GM19193 (cell line): ENCODE measurements around the gene THRAP3.

ENCODE experiments used
- POLR2A ChIP-seq: IDR thresholded peaks from 4 replicates; pipeline ENCODE4 v1.6.1; 2011; ENCODE audit not compliant: insufficient read depth, insufficient read length; ENCODE audit errors: extremely low read depth

The THRAP3 gene

DNA sequence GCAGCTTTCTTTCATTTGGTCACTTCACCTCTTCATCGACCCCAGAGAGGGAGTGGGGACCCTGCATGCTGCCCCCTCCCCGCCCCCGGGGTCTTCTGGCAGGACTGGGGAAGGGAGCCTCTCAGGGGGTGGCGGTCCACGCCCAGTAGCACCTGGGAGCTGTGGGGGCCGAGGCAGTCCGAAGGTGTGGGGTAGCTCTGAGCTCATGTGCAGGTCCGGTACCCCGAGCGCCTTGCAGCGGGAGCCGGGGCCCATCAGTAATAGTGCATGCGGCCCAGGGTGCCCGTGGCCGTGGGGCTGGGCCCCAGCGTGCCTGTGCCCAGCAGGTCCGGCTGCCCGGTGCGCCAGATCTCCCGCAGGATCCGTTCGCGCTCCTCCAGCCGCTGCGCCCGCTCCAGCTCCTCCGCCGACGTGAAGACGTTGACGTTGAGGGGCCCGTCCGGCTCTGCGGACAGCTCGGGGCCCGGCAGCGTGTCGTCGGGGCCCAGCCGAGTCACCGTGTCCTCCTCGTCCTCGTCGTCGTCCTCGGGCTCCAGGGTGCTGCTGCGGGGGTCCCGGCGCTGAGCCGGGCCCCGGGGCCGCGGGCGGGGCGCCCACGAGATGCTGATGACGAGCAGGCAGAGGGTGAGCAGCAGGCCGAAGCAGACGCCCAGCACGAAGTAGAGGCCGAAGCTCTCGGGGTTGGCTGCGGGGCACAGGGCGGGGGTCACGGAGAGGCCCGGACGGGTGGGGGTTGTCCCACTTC is 98.0 kb downstream of the THRAP3 start:
- no peak for TF ChIP-seq POLR2A

DNA sequence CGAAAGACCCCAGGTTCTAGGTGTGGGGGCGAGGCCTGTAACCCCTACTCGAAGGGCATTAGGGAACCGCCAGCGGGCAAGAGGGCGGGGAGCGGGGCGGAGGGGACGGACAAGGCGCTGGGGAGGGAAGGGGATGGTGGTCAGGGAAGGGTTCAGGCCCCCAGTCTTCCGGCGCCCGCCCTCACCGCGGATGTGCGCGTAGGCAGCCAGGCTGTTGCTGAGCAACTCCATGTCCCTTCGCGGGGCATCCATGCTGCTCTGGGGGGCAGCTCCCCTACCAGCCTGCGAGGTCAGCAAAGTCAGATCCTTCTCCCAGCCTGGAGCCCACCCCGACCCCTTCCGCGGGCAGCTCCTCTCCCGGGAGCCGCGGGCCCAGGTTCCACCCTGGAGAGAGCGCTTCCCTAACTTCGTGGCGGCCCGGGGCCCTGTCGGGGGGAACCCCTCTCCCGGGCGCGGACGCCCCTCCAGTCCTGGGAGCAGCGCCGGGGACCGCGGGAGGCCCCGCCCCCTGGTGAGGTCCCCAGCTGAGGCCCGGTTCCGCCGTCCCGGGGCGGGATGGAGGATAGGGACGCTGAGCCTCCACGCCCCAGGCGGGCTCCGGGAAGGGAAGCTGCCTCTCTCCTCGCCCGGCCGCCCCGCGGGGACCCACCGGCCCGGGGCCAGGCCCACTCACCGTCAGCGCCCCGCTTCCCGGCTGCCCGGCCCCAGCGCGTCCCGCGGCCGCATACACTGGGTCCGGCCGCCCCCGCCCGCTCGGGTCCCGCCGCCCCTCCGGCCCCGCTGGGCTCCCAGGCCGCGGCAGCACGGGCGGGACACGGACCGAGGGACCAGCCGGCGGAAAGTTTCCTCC is 98.8 kb downstream of the THRAP3 start:
- TF ChIP-seq POLR2A, result no peak

DNA sequence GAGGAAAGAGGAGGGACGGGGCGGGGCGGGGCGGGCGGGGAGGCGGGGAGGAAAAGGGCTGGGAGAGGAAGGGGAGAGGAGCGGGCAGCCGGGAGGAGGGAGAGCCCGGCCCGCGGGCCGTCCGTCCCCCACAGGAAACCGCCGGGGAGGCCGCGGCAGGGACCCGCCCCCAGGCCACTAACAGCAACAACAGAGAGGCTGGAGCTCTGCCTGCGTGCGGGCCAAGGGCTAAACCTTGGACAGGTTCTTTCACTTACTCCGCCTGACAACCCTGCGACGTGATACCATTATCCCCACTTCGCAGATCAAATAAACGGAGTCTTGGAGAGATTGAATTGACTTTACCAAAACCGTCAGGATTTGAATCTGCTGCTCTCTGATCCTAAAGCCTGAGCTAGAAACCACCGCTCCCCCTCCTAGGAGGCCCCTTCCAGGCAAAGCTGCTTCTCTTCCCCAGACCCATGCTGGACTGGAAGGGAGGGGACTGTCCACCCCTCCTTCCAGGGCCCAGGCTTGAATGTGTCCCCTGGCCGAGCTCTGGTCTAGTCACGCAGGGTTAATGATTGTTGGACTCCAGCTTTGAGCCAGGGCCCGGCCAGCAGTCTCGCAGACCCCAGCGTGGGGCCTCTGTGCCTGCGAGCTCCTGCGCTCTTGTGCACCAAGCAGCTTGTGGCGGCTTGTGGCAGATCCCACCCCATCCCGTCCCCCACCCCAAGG is 99.6 kb downstream of the THRAP3 start, which contains the start of gene EVA1B:
Gene EVA1B (minus strand): TSS at position 10 of the 717 bp plus-strand sequence. CDS start 608 bp downstream, outside the sequence.
- TF ChIP-seq POLR2A, result no peak

DNA sequence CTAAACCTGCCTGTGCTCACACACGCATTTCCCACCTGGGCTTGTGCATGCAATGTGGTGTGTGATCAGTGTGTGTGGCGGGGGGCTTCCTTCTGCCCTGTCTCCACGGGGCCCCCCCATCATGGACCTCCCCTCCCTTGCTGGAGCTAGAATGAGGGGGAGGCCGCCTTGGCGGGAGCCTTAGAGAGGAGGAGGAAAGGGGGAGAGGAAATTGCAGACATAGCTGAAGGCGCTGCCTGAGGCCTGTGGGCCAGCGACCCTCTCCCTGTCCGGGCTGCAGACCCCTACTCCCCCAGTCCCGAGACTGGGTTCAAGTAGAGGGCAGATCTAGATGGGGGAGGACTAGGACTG is 100.1 kb downstream of the THRAP3 start:
- no peak for TF ChIP-seq POLR2A

DNA sequence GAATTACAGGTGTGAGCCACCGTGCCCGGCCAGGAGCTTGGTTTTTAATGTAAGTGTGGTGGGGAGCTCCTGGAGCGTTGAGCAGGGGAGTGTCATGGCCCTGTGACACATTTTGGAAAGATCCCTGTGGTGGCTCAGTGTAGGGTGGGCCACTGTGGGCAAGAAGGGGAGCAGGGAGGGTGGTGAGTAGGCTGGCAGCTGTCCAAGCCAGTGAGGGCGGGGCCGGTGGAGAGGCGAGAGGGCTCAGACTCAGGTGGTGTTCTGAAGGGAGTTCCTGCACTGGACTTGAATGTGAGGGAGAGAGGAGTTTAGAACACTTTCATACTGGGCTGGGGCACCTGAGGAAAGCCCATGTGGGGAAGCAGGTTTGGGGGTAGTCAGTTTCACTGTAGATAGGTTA is 102.3 kb downstream of the THRAP3 start:
- TF ChIP-seq POLR2A, result no peak

DNA sequence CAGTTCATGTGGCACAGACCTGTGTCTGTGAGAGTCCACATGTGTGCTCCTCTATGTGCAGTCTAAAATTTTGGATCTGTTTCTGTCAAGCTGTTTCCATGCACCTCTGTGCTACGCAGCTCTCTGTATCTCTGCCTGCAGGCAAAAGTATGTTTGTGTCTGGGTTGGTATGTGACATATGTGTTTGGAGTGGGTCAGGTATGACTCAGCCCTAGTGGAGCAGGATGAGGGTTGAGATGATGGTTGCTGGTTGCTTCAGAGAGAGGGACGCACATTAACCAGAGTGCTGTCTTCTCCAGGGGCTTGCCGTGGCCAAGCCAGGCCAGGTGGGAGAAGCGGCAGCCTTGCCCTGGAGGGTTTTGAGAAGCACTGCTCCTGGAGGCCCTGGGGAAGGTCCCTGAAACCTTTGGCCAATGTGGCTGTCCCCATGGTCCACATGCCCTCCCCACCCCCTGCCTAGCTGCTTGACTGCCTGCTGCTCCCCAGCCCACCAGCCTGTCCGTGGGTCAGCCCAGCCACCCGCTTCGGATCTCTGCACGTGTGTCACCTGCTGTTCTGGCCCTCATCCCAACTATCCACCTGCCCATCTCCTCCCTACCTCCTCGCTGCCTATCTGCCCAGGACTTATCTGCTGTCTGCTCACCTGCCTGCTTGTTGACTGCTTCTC is 103.3 kb downstream of the THRAP3 start:
- no peak for TF ChIP-seq POLR2A

DNA sequence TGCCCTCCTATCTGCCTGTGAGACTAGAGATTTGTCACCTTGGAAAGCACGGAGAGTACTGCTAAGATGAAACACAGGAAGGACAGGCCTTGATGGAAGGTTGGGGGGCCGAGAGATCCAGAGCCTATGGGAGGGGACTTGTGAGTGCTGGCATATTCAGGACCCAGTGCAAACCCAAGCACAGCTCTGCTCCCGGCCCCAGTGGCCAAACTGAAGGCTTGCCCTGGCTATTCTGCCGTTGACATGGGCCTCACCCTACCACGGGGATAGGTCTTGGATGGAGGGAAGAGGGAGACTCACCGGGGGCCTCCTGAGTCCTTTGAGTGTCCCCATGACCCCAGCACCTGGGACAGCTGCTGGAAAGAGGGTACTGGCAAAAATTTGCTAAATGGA is 103.8 kb downstream of the THRAP3 start:
- no peak for TF ChIP-seq POLR2A

DNA sequence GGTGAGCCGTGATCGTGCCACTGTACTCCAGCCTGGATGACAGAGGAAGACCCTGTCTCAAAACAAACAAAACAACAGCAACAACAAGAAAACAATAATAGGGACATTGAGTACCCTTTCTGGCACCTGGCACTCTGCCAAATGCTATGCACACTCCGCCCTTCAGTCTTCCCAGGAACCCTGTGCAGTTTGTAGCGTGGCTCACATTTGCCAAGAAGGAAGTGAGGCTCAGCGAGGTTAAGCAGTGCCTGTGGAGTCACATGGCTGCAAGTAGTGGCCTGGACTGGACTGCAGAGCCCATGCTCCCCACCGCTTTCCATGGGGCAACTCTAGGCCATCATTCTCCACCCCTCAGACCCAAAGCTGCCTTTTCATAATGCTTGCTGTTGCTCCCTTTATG is 104.5 kb downstream of the THRAP3 start:
- no peak for TF ChIP-seq POLR2A

DNA sequence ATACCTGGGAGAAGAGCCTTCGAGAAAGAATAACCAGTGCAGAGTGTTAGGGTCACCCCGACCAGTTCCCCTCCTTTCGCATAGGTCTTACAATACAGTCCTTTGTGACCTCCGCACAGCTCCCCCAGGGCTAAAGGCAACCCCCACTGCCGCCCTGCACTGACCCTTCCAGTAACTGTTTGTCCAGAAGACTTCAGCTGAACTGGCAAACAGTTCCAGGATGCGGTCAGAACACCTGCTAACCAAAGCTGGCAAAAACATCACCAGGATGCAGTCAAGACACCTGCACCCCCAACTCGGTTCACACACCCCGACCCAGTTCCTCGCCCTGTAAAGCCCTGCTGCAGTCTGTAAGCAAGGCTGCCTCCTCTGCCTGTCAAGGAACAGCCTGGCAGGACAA is 105.6 kb downstream of the THRAP3 start:
- TF ChIP-seq POLR2A, result no peak

DNA sequence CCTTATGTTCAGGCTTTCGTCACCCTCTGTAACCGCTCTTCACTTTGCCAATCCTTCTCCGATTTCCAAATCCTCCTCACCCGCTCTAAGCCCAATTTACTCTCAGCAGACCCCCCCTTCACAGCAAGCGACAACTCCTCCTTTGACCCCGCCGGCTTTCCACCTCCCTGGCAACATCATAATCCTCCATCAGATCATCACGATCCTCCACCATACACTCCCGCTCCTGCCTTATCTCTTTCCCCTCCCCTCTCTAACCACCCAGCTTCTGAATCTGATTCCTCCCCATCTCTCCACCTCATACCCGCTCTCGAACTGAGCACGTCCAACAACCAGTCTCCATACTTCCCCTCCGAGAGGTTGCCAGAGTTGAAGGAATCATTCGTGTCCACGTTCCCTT is 106.7 kb downstream of the THRAP3 start:
- TF ChIP-seq POLR2A, result no peak

DNA sequence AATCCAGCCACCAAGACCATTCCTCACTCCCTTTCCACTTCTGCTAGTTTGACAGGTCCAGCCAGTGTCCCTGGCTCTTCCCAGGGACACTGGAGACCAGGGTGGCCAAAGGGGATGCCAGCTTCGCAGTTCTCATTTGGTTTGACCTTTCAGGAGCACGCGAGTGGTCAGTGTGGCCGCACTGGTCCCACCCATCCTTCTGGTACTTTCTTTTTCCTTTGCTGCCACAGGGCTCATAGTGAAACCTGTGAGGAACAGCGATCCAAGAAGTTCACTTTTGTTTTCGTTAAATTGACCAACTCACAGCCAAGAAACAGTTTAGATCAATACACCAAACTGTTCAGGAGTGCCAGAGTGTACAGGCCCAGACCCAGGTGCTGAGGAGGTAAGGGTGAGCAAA is 113.6 kb downstream of the THRAP3 start:
- no peak for TF ChIP-seq POLR2A

DNA sequence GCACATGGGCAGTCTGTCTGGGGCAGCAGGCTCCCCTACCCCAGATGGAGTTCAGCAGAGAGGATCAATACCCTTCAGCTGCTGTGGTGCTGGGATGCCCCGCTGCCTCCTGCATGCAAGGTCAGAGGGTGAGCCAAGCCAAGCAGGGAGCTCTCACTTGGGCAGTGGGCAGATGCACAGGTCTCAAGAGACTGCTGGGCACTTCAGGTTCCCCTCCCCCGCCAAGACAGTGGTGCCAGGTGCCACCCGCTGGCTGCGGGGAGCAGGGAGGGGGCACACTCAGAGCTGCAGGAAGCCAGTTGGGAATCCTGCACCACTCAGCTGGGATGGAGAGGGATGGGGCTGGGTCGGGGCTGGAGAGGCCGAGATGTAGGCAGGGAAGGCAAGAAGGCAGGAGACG is 115.0 kb downstream of the THRAP3 start:
- no peak for TF ChIP-seq POLR2A

DNA sequence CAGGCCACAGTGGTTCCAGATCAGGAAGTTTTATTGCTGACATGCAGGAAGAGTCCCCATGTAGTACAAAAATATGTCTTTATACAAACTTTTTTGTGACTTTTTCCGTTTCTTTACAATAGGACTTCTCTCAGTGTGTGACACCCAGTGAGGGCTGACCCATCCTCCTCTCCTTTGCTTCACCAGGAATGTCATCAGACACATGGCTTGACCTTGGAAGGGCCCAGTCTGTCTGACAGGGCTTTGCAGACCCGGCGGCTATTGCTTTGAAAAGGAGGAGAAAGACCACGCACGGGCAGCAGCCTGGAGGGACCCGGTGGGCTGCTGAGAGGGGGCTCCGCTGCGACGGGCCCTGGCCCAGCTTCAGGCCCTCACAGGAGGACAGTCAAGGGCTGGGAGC is 115.4 kb downstream of the THRAP3 start:
- TF ChIP-seq POLR2A, result no peak

DNA sequence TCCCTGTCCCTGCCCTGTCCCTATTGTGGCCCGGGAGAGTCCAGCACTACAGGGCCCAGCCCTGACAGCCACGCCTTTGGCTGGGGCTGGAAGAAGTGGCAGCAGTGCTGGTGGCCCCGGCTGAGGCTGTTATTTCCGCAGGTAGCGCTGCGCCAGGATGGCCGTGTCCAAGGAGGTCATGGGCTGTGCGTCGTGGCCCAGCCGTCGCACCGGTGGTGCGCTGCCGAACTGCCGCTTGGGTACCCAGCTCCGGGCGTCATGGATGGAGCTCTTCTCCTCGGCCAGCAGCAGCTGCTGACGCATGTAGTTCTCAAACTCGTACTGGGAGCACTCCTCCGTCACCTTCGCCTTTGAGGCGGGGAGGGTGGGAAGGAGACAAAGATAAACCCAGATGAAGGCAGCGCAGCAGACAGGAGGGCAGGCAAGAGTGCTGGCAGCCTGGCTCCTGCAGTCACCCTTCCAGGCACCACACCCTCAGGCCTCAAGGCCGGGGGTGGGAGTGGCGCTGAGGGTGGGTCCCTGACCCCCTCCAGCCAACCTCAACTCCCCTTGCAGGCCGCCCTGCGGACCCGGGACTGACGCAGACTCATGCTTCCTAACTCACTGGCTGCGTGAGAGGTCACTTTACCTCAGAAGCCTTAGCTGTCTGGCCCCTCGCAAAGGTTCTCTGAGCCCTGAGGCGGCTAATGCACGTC is 117.5 kb downstream of the THRAP3 start:
- TF ChIP-seq POLR2A, result no peak
